ENCODE results near the gene NACA. TPM values are rescaled to one million over a fixed set of nuclear protein-coding genes. Genes with fewer than 3 reads are reported as not detected.
A peak's percentile ranks its signal among the peaks of the same experiment; 100 is the strongest.

NACA gene
- 1,657 TPM for polyA plus RNA-seq (2013, experiment 1 of 4)
- 1,601 TPM for polyA plus RNA-seq (2013, experiment 2 of 4)
- 1,820 TPM for polyA plus RNA-seq (2013, experiment 3 of 4)
- 2,131 TPM for polyA plus RNA-seq (2013, experiment 4 of 4)

GRCh38 chr12:56724972-56725722 lies at the start of gene NACA:
TSS of gene NACA (minus strand) at chr12:56725299. CDS start at chr12:56724521, 778 bp downstream.
- 1% methylated on average over 45 to 46 of the region's 46 CpGs for WGBS, 2 experiments
- no peaks in the 10 kb centered on the region for H3K9me3 ChIP-seq (ENCODE audit: control insufficient read depth, low read length)
- H3K27me3 ChIP-seq (ENCODE audit: control insufficient read depth, insufficient read depth, low read length, poor library complexity, severe bottlenecking), result no peaks in the 10 kb centered on the region
- H3K4me1 ChIP-seq (ENCODE audit: control insufficient read depth, insufficient read depth, low read length), result peaks cover 24% of the 10 kb centered on the region
- peak within 1 kb of the TSS; percentile 96 for H3K27ac ChIP-seq (ENCODE audit: insufficient read depth, low read depth, low read length, poor library complexity, severe bottlenecking)
- peak within 1 kb of the TSS; percentile 97 for H3K4me3 ChIP-seq (ENCODE audit: insufficient read depth, low read depth, low read length)
- H3K36me3 ChIP-seq (ENCODE audit: control insufficient read depth, insufficient read depth, low read length), result peaks cover 19% of the 10 kb centered on the region

GRCh38 chr12:56773113-56773512 lies 48.0 kb upstream of the NACA start:
- no peaks in the 10 kb centered on the region for H3K36me3 ChIP-seq (ENCODE audit: control insufficient read depth, insufficient read depth, low read length)
- 89 to 98% methylated on average over 2 of the region's 2 CpGs for WGBS, 2 experiments
- H3K4me3 ChIP-seq (ENCODE audit: insufficient read depth, low read depth, low read length), result no peak overlapping the region
- no peaks in the 10 kb centered on the region for H3K4me1 ChIP-seq (ENCODE audit: control insufficient read depth, insufficient read depth, low read length)
- no peaks in the 10 kb centered on the region for H3K9me3 ChIP-seq (ENCODE audit: control insufficient read depth, low read length)
- H3K27me3 ChIP-seq (ENCODE audit: control insufficient read depth, insufficient read depth, low read length, poor library complexity, severe bottlenecking), result no peaks in the 10 kb centered on the region
- H3K27ac ChIP-seq (ENCODE audit: insufficient read depth, low read depth, low read length, poor library complexity, severe bottlenecking), result no peak overlapping the region

- Histone ChIP-seq H3K36me3 (ENCODE audit: control insufficient read depth, insufficient read depth, low read length) (no peaks in the 10 kb centered on the region), H3K27ac (ENCODE audit: insufficient read depth, low read depth, low read length, poor library complexity, severe bottlenecking) (no peak overlapping the region), H3K9me3 (ENCODE audit: control insufficient read depth, low read length) (no peaks in the 10 kb centered on the region), H3K27me3 (ENCODE audit: control insufficient read depth, insufficient read depth, low read length, poor library complexity, severe bottlenecking) (no peaks in the 10 kb centered on the region), H3K4me3 (ENCODE audit: insufficient read depth, low read depth, low read length) (no peak overlapping the region), H3K4me1 (ENCODE audit: control insufficient read depth, insufficient read depth, low read length) (no peaks in the 10 kb centered on the region)
- WGBS, 2 experiments, result 85 to 88% methylated on average over 5 of the region's 5 CpGs
Observed at GRCh38 chr12:56772625-56773024, 47.5 kb upstream of the NACA start.

DNA sequence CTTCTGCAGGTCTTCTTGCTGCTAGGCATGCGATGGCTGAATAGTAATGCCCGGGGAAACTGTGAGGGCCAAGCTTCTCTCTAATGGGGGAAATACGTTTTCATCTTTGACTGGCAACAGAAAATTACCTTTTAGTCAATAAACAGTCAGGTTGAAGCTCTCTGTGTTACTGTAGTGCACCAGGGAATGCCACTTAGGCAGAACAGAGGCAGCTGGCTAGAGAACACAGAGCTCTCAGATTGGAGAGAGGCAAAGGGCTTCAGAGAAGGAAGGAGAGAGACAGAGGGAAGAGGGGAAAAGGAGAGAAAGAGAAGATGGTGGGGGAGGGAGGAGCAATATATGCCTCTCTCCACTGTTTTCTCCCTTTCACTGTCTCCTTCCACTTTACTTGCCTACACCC lies 44.8 kb upstream of the NACA start:
- no peaks in the 10 kb centered on the region for H3K9me3 ChIP-seq (ENCODE audit: control insufficient read depth, low read length)

GRCh38 chr12:56768424-56768823 lies 43.3 kb upstream of the NACA start:
- Histone ChIP-seq H3K27ac (ENCODE audit: insufficient read depth, low read depth, low read length, poor library complexity, severe bottlenecking) (no peak overlapping the region), H3K4me1 (ENCODE audit: control insufficient read depth, insufficient read depth, low read length) (no peaks in the 10 kb centered on the region), H3K9me3 (ENCODE audit: control insufficient read depth, low read length) (no peaks in the 10 kb centered on the region), H3K36me3 (ENCODE audit: control insufficient read depth, insufficient read depth, low read length) (no peaks in the 10 kb centered on the region), H3K27me3 (ENCODE audit: control insufficient read depth, insufficient read depth, low read length, poor library complexity, severe bottlenecking) (no peaks in the 10 kb centered on the region), H3K4me3 (ENCODE audit: insufficient read depth, low read depth, low read length) (no peak overlapping the region)
- WGBS, 2 experiments, result 96 to 97% methylated on average over 5 of the region's 5 CpGs

More for the DNA sequence above, 44.8 kb upstream of the NACA start:
- Histone ChIP-seq H3K27ac (ENCODE audit: insufficient read depth, low read depth, low read length, poor library complexity, severe bottlenecking) (no peak overlapping the region), H3K4me1 (ENCODE audit: control insufficient read depth, insufficient read depth, low read length) (no peaks in the 10 kb centered on the region), H3K4me3 (ENCODE audit: insufficient read depth, low read depth, low read length) (no peak overlapping the region), H3K36me3 (ENCODE audit: control insufficient read depth, insufficient read depth, low read length) (no peaks in the 10 kb centered on the region), H3K27me3 (ENCODE audit: control insufficient read depth, insufficient read depth, low read length, poor library complexity, severe bottlenecking) (no peaks in the 10 kb centered on the region)
- 84 to 87% methylated on average over 3 of the region's 3 CpGs for WGBS, 2 experiments

GRCh38 chr12:56766535-56766934 lies 41.4 kb upstream of the NACA start:
- no peaks in the 10 kb centered on the region for H3K4me1 ChIP-seq (ENCODE audit: control insufficient read depth, insufficient read depth, low read length)
- no peaks in the 10 kb centered on the region for H3K36me3 ChIP-seq (ENCODE audit: control insufficient read depth, insufficient read depth, low read length)
- 89% methylated on average over 6 of the region's 6 CpGs for WGBS, 2 experiments
- H3K4me3 ChIP-seq (ENCODE audit: insufficient read depth, low read depth, low read length), result no peak overlapping the region
- H3K27me3 ChIP-seq (ENCODE audit: control insufficient read depth, insufficient read depth, low read length, poor library complexity, severe bottlenecking), result no peaks in the 10 kb centered on the region
- no peak overlapping the region for H3K27ac ChIP-seq (ENCODE audit: insufficient read depth, low read depth, low read length, poor library complexity, severe bottlenecking)
- H3K9me3 ChIP-seq (ENCODE audit: control insufficient read depth, low read length), result no peaks in the 10 kb centered on the region

DNA sequence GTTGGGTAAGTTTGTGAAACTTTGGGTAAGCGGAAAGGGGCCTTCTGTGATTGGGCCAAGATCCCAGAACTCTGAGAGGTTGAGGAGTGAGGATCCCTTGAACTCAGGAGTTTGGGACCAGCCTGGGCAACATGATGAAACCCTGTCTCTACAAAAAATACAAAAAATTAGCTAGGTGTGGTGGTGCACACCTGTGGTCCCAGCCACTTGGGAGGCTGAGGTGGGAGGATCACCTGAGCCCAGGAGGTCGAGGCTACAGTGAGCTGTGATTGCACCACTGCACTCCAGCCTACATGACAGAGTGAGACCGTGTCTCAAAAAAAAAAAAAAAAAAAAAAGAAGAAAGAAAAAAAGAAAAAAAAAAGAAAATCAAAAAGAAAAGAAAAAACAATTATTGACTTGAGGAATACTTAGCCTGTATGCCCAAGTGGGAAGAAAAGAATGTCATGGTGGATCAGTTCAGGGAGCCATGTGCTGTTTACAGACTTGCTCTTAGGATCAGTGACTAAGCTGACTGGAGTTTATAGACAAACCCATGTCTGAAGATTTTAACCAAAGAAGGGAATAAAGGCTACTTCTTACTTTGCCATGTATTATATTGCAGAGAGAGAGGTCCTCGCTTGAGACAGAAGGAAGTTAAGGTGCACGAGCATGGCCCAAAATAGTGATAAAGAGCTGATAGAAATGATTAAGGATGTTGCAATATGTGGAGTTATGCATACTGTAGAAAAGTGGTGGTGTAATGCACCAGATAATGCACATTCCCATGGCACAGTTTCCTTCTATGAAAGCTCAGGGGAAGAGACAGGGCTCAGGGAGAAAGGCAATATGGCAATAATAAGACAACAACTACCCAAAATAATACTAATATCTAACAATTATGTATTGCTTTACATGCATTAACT lies 38.9 kb upstream of the NACA start:
- 96% methylated on average over 4 to 5 of the region's 5 CpGs for WGBS, 2 experiments
- H3K27me3 ChIP-seq (ENCODE audit: control insufficient read depth, insufficient read depth, low read length, poor library complexity, severe bottlenecking), result no peaks in the 10 kb centered on the region
- no peak overlapping the region for H3K27ac ChIP-seq (ENCODE audit: insufficient read depth, low read depth, low read length, poor library complexity, severe bottlenecking)
- H3K9me3 ChIP-seq (ENCODE audit: control insufficient read depth, low read length), result no peaks in the 10 kb centered on the region
- no peak overlapping the region for H3K4me3 ChIP-seq (ENCODE audit: insufficient read depth, low read depth, low read length)
- H3K4me1 ChIP-seq (ENCODE audit: control insufficient read depth, insufficient read depth, low read length), result no peaks in the 10 kb centered on the region
- H3K36me3 ChIP-seq (ENCODE audit: control insufficient read depth, insufficient read depth, low read length), result no peaks in the 10 kb centered on the region

DNA sequence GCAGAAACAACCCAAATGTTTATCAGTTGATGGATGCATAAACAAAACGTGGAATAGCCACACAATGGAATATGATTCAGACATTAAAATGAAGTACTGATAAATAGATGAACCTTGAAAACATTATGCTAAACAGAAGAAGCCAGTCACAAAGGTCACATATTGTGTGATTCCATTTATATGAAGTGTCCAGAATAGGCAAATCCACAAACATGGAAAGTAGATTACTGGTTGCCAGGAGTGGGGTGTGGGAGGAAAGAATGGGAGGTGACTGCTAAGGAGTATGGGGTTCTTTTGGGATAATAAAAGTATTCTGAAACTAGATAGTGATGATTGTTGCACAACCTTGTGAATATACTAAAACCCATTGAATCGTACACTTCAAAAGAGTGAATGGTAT lies 36.7 kb upstream of the NACA start:
- Histone ChIP-seq H3K27me3 (ENCODE audit: control insufficient read depth, insufficient read depth, low read length, poor library complexity, severe bottlenecking) (no peaks in the 10 kb centered on the region), H3K9me3 (ENCODE audit: control insufficient read depth, low read length) (no peaks in the 10 kb centered on the region), H3K4me1 (ENCODE audit: control insufficient read depth, insufficient read depth, low read length) (no peaks in the 10 kb centered on the region), H3K4me3 (ENCODE audit: insufficient read depth, low read depth, low read length) (no peak overlapping the region), H3K27ac (ENCODE audit: insufficient read depth, low read depth, low read length, poor library complexity, severe bottlenecking) (no peak overlapping the region), H3K36me3 (ENCODE audit: control insufficient read depth, insufficient read depth, low read length) (no peaks in the 10 kb centered on the region)
- 95% methylated on average over 2 of the region's 2 CpGs; no CpG with 5 or more reads in 1 of the 2 experiments for WGBS, 2 experiments

DNA sequence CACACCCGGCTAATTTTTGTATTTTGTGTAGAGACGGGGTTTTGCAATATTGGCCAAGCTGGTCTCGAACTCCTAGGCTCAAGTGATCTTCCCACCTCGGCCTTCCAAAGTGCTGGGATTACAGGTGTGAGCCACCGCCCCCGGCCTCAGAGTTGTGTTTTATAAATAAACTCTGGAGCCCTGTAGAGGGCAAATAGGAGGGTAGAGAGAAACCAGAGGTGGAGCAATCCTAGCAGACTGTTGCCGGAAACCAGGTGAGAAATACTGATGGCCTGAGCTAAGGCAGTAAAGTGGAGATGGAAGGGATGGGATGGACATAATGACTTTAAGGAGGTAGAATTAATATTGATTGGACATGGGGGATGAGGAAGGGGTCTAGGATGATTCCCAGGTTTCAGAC lies 35.4 kb upstream of the NACA start:
- Histone ChIP-seq H3K36me3 (ENCODE audit: control insufficient read depth, insufficient read depth, low read length) (no peaks in the 10 kb centered on the region), H3K4me1 (ENCODE audit: control insufficient read depth, insufficient read depth, low read length) (no peaks in the 10 kb centered on the region), H3K9me3 (ENCODE audit: control insufficient read depth, low read length) (no peaks in the 10 kb centered on the region), H3K4me3 (ENCODE audit: insufficient read depth, low read depth, low read length) (no peak overlapping the region), H3K27ac (ENCODE audit: insufficient read depth, low read depth, low read length, poor library complexity, severe bottlenecking) (no peak overlapping the region), H3K27me3 (ENCODE audit: control insufficient read depth, insufficient read depth, low read length, poor library complexity, severe bottlenecking) (no peaks in the 10 kb centered on the region)
- WGBS, 2 experiments, result 87 to 88% methylated on average over 7 of the region's 7 CpGs

- H3K9me3 ChIP-seq (ENCODE audit: control insufficient read depth, low read length), result no peaks in the 10 kb centered on the region
- no peak overlapping the region for H3K4me3 ChIP-seq (ENCODE audit: insufficient read depth, low read depth, low read length)
- H3K27me3 ChIP-seq (ENCODE audit: control insufficient read depth, insufficient read depth, low read length, poor library complexity, severe bottlenecking), result no peaks in the 10 kb centered on the region
- no peaks in the 10 kb centered on the region for H3K36me3 ChIP-seq (ENCODE audit: control insufficient read depth, insufficient read depth, low read length)
- 95% methylated on average over 5 to 6 of the region's 6 CpGs for WGBS, 2 experiments
- H3K4me1 ChIP-seq (ENCODE audit: control insufficient read depth, insufficient read depth, low read length), result no peaks in the 10 kb centered on the region
- no peak overlapping the region for H3K27ac ChIP-seq (ENCODE audit: insufficient read depth, low read depth, low read length, poor library complexity, severe bottlenecking)
Observed at GRCh38 chr12:56759263-56759908, 34.3 kb upstream of the NACA start.

All from ectodermal cell (in vitro differentiated cells).